CD4-positive, alpha-beta T cell (primary cell): ENCODE data around the gene MAP1B. TPM values are rescaled to one million over a fixed set of nuclear protein-coding genes. Genes with fewer than 3 reads are reported as not detected.

ENCODE experiments used
- ATAC-seq: fragments of 200-7000 bp; cut with Tn5 transposase; one replicate; pipeline ENCODE4 v1.10.0; 2022; ENCODE audit warnings: mild to moderate bottlenecking; ENCODE audit not compliant: poor library complexity
- CTCF ChIA-PET: fragments of 350-600 bp; sonication (Branson Sonifier 250); formaldehyde crosslinking; loops from one replicate; lab custom pipeline; 2021; ENCODE audit warnings: antibody characterized with exemption, inconsistent platforms; lab: Charles Lee
- POLR2A ChIA-PET: fragments of 350-600 bp; sonication (Branson Sonifier 250); formaldehyde crosslinking; loops from one replicate; lab custom pipeline; 2021; ENCODE audit warnings: antibody characterized with exemption, inconsistent platforms; lab: Charles Lee
- DNase-seq, 14 experiments: peaks; one replicate each; pipeline ENCODE4 v3.0.0-alpha.2; 2013 to 2020; ENCODE audit warnings: mixed read lengths in 2 of 14
- H3K27ac ChIP-seq, 2 donors: one replicate each; pipeline versions ENCODE4 v1.5.1 to v1.7.0; 2013; ENCODE audit warnings: low read length in 2 of 2, low read depth in 1 of 2, mild to moderate bottlenecking in 1 of 2
- H3K27me3 ChIP-seq, 2 experiments: 1 replicate in 1 of 2; 2 replicates in 1 of 2; pipeline versions ENCODE4 v1.6.1 to v1.7.0; 2013; ENCODE audit warnings: low read length in 2 of 2, control low read depth in 1 of 2, mild to moderate bottlenecking in 1 of 2, moderate library complexity in 1 of 2; ENCODE audit not compliant: insufficient read depth in 2 of 2, control insufficient read depth in 1 of 2
- H3K36me3 ChIP-seq: one replicate; pipeline ENCODE4 v1.6.1; 2013; ENCODE audit warnings: low read length, control low read depth; ENCODE audit not compliant: insufficient read depth
- H3K4me1 ChIP-seq: one replicate; pipeline ENCODE4 v1.6.1; 2013; ENCODE audit warnings: low read length, control low read depth; ENCODE audit not compliant: insufficient read depth
- H3K4me3 ChIP-seq: one replicate; pipeline ENCODE4 v1.5.1; 2013; ENCODE audit warnings: mild to moderate bottlenecking, low read length, moderate library complexity
- H3K9me3 ChIP-seq, 2 experiments: 1 replicate in 1 of 2; 2 replicates in 1 of 2; pipeline versions ENCODE4 v1.6.1 to v1.7.0; 2013; ENCODE audit warnings: low read length in 2 of 2, mild to moderate bottlenecking in 2 of 2, control low read depth in 1 of 2, moderate library complexity in 1 of 2; ENCODE audit not compliant: control insufficient read depth in 1 of 2, insufficient read depth in 1 of 2
- H3K27ac Mint-ChIP-seq: one replicate; pipeline ENCODE4 v1.8.0; 2020; ENCODE audit warnings: mixed read lengths
- H3K27me3 Mint-ChIP-seq: one replicate; pipeline ENCODE4 v1.8.0; 2021; ENCODE audit warnings: mixed read lengths
- H3K36me3 Mint-ChIP-seq: one replicate; pipeline ENCODE4 v1.8.0; 2021; ENCODE audit warnings: low read depth, mixed read lengths
- H3K4me1 Mint-ChIP-seq: one replicate; pipeline ENCODE4 v1.8.0; 2021; ENCODE audit warnings: low read depth, mixed read lengths
- H3K4me3 Mint-ChIP-seq: one replicate; pipeline ENCODE4 v1.8.0; 2020; ENCODE audit warnings: mild to moderate bottlenecking, mixed read lengths
- H3K9me3 Mint-ChIP-seq: one replicate; pipeline ENCODE4 v1.8.0; 2020; ENCODE audit warnings: mixed read lengths
- intact Hi-C, 2 experiments: fragments of 100-400 bp; cut with DNase I in 1 of 2; cut with micrococcal nuclease in 1 of 2; formaldehyde crosslinking; loops; one replicate each; pipeline versions ENCODE4 v1.15.1 to v1.9.0; 2023 to 2025; cut with DNase I, micrococcal nuclease
- total RNA-seq, 174 experiments: library from RNA in 2 of 174; stranded (reverse) in 2 of 174; gene quantifications; one replicate each; pipeline ENCODE4 v1.2.3 and lab custom pipeline; 2021 to 2026
- TF ChIP-seq, protein P1 (sequence below): fragments of 200-600 bp; IDR thresholded peaks from one replicate; pipeline ENCODE4 v1.8.0; 2022; ENCODE audit warnings: antibody characterized with exemption, mild to moderate bottlenecking

The MAP1B gene
- total RNA-seq, 2 experiments from 2014 or later: 0.03 to 0.06 TPM

DNA sequence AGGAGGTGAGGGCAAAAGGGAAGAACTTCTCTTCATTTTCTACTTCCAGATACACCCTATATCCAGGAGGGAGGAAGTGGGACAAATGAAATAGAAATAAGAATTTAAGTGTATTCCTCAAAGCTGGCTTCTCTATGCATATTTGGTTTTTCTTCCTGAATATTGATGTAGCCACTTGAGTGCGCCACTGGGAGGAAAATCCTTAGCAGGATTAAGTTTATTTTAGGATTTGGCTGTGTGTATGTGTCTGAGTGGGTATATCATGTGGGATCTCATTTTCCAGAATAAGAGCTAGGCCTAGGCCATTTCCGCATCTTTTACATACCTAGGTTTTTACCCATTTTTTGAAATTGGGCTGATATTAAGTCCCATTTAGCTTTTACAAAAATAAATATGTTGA, 42.5 kb downstream of the MAP1B start:
- Histone ChIP-seq H3K4me1 (no peaks in the 10 kb centered on the region), H3K27ac (no peak overlapping the region), H3K36me3 (no peaks in the 10 kb centered on the region), H3K4me3 (no peak overlapping the region), H3K27me3 (no peaks in the 10 kb centered on the region), H3K9me3 (no peaks in the 10 kb centered on the region)
- H3K36me3 Mint-ChIP-seq: no peaks in the 10 kb centered on the region
- peaks cover 8% of the 10 kb centered on the region for H3K27me3 Mint-ChIP-seq
- H3K4me3 Mint-ChIP-seq: no peak overlapping the region
- ATAC-seq (no peak), DNase-seq (no peak)
- H3K27ac Mint-ChIP-seq: no peak overlapping the region
- POLR2A ChIA-PET: no interaction called here
- TF ChIP-seq, protein P1, sequence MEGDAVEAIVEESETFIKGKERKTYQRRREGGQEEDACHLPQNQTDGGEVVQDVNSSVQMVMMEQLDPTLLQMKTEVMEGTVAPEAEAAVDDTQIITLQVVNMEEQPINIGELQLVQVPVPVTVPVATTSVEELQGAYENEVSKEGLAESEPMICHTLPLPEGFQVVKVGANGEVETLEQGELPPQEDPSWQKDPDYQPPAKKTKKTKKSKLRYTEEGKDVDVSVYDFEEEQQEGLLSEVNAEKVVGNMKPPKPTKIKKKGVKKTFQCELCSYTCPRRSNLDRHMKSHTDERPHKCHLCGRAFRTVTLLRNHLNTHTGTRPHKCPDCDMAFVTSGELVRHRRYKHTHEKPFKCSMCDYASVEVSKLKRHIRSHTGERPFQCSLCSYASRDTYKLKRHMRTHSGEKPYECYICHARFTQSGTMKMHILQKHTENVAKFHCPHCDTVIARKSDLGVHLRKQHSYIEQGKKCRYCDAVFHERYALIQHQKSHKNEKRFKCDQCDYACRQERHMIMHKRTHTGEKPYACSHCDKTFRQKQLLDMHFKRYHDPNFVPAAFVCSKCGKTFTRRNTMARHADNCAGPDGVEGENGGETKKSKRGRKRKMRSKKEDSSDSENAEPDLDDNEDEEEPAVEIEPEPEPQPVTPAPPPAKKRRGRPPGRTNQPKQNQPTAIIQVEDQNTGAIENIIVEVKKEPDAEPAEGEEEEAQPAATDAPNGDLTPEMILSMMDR: no peak
- H3K9me3 Mint-ChIP-seq: no peaks in the 10 kb centered on the region
- intact Hi-C loops: no loop called here
- H3K4me1 Mint-ChIP-seq: no peaks in the 10 kb centered on the region
- CTCF ChIA-PET: no interaction called here

DNA sequence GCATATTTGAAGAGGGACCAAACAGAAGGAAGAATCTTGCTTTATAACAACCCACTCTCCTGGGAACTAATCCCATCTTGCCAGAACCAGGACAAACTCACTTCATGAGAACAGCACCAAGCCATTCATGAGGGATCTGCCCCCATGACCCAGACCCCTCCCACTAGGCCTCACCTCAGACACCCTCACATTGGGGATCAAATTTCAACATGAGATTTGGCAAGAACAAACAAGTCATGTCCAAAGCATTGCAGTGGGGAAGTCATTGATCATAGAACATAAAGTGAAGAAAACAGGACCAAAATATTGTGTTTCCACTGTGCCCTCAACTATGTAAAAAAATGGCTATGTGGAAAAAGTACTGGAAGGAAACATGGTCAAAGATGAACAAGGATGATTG, 43.9 kb downstream of the MAP1B start:
- no peaks in the 10 kb centered on the region for H3K4me1 Mint-ChIP-seq

DNA sequence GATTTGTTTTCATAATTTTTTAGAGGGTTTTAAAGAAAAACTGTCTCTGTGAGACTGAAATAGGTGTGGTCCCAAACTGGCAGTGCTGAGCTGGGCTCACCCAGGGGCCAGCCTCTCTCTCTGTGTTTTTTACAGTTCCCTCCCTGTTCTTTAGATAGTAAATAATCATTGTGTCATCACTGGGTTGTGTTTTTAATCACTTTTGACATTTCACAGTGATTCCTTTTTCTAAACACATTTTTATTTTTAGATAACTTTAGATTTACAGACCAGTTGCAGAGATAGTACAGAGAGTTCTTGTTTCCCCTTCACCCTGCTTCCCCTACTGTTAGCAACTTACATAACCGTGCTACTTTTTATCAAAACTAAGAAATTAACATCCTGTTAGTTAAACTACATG, 44.4 kb downstream of the MAP1B start:
- Mint-ChIP-seq H3K9me3 (no peaks in the 10 kb centered on the region), H3K4me1 (no peaks in the 10 kb centered on the region), H3K4me3 (no peak overlapping the region), H3K36me3 (no peaks in the 10 kb centered on the region), H3K27ac (no peak overlapping the region), H3K27me3 (peaks cover 13% of the 10 kb centered on the region)
- H3K36me3 ChIP-seq: no peaks in the 10 kb centered on the region
- DNase-seq (no peak), ATAC-seq (no peak)
- no peak overlapping the region for H3K4me3 ChIP-seq
- H3K27ac ChIP-seq: no peak overlapping the region
- H3K9me3 ChIP-seq: no peaks in the 10 kb centered on the region
- no peaks in the 10 kb centered on the region for H3K27me3 ChIP-seq
- intact Hi-C loops: no loop called here
- H3K4me1 ChIP-seq: no peaks in the 10 kb centered on the region
- ChIA-PET CTCF (no interaction called here), POLR2A (no interaction called here)
- TF ChIP-seq, protein P1: no peak

More for the DNA sequence above, 43.9 kb downstream of the MAP1B start:
- Histone ChIP-seq H3K9me3 (no peaks in the 10 kb centered on the region), H3K4me3 (no peak overlapping the region), H3K4me1 (no peaks in the 10 kb centered on the region), H3K36me3 (no peaks in the 10 kb centered on the region), H3K27me3 (no peaks in the 10 kb centered on the region), H3K27ac (no peak overlapping the region)
- intact Hi-C loops: no loop called here
- POLR2A ChIA-PET: no interaction called here
- ATAC-seq (no peak), DNase-seq (no peak)
- no peak overlapping the region for H3K4me3 Mint-ChIP-seq
- no peaks in the 10 kb centered on the region for H3K9me3 Mint-ChIP-seq
- CTCF ChIA-PET: no interaction called here
- H3K36me3 Mint-ChIP-seq: no peaks in the 10 kb centered on the region
- H3K27ac Mint-ChIP-seq: no peak overlapping the region
- TF ChIP-seq, protein P1: no peak
- H3K27me3 Mint-ChIP-seq: peaks cover 11% of the 10 kb centered on the region
